Measurements from ENCODE around the gene ELAVL3.
"Not testable (repeated sequence)": the region's sequence is repeated elsewhere in the genome, so short reads cannot be mapped to it uniquely, and the experiment has no call there.

ELAVL3 gene

GRCh38 chr19:11458236-11458900, 22.5 kb downstream of the ELAVL3 start:
- DNase-seq = no peak

DNA sequence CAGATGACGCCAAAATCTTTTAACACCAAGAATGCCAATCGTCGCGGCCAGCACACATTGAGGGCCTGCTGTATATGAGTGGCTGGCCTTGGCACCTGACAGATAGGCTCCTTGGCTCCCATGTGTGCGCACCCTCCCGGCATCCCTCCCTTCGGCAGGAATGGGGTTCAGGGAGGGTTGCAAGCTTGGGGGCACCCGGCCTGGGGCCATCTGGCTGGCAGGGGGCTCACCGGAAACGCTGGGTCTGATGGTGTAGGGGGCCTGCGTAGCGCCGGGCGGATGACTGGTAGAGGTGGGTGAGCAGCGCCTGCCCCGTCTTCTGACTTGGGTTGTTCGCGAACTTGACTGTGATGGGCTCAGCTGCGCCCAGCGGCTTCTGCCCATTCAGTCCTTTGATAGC, 23.0 kb downstream of the ELAVL3 start:
- DNase-seq = no peak

- DNase-seq = no peak
Observed at GRCh38 chr19:11457115-11457514, 23.7 kb downstream of the ELAVL3 start.

- DNase-seq = no peak
Observed at GRCh38 chr19:11456659-11457058, 24.2 kb downstream of the ELAVL3 start.

DNA sequence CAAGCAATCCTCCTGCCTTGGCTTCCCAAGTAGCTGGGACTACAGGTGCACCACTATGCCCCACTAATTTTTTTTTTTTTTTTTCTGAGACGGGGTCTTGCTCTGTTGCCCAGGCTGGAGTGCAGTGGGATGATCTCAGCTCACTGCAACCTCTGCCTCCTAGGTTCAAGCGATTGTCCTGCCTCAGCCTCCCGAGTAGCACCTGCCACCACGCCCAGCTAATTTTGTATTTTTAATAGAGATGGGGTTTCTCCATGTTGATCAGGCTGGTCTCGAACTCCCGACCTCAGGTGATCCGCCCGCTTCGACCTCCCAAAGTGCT, 25.7 kb downstream of the ELAVL3 start:
- DNase-seq = not testable (repeated sequence)

- no peak for DNase-seq
Observed at GRCh38 chr19:11453468-11454341, 27.1 kb downstream of the ELAVL3 start.

DNA sequence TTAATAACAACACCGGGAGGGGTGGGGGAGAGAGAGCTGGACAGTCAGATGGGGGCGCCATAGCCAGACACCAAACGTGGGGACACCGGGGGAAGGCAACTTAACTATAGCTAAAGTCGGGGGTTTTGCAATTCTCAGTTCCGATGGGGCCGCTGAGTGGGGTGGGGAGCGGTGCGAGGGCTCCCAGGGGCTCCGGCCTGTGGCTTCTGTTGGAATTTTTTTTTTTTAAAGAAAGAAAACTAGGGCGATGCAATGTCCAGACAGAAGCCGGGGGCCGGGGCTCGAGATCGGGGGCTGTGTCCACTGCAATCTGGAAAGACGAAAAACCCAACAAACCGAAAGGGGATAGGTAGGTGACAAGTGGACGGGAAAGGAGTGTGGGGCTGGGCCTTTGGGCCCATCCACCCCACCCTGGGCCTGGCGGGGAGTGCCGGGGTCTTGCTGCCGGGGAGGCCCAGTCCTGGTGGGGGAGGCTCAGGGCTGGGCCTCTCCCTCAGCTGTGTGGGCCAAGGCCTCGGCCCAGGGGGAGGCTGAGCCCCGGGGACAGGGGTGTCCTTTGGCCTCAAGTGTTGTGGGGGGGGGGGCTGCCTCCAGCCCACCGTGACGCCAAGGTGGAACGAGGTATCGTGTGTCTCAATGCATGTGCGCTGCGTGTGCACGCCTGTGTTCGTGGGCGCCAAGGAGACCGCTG, 28.1 kb downstream of the ELAVL3 start:
- DNase-seq = no peak

DNA sequence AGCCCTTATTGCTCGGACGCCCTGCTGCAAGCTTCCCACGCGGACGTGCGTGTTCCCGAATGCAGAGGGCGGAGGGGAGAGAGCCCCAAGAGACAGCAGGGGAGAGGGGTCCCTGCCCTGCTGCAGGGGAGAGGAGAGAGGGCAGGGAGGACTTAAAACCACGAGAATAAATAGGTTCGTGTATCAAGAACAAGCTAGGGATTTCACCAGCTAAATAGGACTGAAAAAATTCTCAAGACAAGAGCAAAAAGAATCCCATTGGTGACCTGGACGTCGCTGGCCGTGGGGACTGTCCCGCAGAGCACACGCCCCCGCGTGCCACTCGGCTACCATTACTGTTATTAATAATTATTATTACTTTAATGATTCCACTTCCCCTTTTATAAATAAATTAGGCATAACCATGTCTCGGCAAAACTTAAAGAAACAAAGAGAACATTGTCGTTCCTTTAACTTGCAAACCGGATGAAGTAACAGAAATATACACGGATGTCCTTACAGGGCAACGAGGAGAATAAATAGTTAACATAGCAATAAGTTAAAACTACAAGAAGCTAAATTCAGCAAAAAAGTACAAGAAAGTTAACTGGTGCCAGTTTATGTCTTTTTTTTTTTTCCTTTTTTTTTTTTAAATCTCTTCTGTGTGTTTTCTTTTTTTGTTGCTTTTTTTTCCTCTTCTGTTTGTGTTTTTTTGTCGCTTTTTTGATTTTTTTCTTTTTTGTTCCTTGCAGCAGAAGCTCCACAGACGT, 28.8 kb downstream of the ELAVL3 start:
- no peak for DNase-seq

- DNase-seq = no peak
Observed at GRCh38 chr19:11451327-11451870, 29.4 kb downstream of the ELAVL3 start.

GRCh38 chr19:11450570-11451326, 30.1 kb downstream of the ELAVL3 start:
- no peak for DNase-seq

DNA sequence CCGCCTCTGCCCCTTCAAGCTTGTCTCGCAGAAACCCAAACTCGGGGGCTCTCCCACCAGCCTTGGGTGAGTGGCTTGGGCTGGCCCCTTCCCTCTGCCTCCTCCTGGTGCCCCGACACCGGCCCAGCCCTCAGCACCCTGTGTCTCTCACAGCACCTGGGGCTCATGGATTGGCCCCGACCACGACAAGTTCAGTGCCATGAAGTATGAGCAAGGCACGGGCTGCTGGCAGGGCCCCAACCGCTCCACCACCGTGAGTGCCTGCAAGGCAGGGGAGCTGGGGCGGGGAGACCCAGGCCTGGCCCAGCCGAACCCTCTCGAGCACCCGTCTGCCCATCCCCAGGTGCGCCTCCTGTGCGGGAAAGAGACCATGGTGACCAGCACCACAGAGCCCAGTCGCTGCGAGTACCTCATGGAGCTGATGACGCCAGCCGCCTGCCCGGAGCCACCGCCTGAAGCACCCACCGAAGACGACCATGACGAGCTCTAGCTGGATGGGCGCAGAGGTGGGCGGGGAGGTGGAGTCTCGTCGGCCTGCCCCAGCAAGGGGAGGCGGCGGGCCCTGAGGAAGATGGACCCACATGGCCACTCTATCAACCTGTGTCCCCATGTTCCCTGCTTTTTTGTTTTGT, 31.8 kb downstream of the ELAVL3 start:
- DNase-seq = no peak

DNA sequence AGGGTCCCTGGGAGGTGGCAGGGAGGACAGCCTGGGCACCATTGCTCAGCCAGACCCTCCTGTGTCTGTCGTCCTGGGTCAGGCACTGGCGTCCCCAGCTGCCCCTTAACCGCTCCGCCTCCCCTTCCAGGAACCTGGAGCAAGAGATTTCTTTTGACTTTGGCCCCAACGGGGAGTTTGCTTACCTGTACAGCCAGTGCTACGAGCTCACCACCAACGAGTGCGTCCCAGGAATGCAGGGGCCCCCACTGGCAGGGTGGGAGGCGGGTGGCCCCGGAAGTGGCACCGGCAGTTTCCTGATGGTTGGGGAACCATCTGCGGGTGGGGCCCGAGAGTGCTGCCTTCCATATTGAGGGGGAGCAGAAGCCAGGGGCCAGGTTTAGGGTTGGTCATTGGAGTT, 32.4 kb downstream of the ELAVL3 start:
- DNase-seq = no peak

DNA sequence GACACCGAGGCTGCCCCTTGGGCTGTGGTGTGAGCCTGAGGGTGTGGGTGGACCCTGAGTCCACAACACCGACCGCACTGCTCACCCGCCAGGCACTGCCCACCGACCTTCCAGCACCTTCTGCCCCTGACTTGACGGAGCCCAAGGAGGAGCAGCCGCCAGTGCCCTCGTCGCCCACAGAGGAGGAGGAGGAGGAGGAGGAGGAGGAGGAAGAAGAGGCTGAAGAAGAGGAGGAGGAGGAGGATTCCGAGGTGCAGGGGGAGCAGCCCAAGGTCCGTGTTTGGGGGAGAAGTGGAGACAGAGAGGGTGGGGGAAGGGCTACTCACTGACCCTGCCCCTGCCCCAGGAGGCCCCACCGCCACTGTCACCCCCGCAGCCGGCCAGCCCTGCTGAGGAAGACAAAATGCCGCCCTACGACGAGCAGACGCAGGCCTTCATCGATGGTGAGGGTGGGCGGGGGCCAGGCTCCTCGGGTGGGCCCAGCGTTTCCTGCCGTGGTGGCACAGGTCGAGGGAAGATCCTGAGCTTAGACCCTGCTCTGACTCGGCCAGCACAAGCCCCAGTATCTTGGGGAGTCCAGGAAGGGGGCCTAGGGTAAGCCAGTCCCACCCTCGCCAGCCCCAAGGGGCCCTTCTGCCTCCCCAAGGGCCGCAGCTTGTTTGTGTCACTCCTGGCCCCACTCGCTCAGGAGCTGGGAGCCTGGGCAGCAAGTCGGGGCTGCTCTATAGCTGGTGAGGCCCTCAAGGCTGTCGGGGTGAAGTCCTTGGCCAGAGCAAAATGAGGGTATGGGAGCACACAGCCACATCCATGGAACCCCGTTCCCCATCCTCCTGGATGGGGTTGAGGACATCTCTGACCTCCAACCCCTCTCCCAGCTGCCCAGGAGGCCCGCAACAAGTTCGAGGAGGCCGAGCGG, 33.2 kb downstream of the ELAVL3 start:
- no peak for DNase-seq

DNA sequence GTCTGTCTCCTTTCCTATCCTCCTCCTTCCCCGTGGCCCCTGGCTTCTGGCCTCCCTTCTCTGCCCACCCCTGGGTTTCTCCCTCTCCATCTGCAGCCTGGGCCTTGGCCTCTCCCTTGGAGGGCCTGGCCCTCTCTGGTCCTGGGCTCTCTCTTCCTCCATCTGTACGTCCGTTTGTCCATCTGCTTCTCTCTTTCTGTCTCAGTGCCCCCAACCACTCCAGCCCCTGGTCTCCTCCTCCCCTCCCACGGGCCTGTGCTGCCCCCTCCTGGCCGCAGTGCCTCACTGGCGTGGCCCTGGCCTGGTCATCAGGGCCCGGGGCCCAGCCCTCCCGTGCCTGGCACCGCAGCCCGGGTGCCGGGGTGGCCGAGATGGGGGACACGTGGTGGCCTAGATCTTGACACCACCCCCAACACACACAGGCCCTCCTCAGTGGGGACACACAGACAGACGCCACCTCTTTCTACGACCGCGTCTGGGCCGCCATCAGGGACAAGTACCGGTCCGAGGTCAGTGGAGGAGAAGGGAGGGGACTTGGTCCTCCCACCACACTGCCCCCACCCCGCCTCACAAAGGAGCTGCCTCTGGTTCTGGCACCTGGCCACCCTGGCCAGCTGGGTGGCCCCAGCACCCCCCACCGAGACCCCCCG, 34.1 kb downstream of the ELAVL3 start:
- DNase-seq = no peak

DNA sequence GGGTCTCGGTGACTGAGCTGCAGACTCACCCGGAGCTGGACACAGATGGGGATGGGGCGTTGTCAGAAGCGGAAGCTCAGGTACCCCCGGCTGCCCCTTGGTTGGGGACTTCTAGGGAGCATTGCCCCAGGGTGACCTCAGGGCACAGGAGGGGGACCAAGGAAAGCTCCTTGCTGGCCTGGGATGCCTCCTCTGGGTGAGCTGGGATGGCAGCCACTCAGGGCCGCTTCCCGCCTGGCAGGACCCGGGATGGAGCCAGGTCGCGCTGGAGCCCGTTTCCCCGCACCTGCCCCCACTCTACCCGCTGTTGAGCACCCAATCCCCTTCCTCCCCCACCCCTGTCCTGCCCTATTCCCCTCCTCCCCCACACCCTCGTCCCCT, 34.6 kb downstream of the ELAVL3 start:
- DNase-seq = no peak

DNA sequence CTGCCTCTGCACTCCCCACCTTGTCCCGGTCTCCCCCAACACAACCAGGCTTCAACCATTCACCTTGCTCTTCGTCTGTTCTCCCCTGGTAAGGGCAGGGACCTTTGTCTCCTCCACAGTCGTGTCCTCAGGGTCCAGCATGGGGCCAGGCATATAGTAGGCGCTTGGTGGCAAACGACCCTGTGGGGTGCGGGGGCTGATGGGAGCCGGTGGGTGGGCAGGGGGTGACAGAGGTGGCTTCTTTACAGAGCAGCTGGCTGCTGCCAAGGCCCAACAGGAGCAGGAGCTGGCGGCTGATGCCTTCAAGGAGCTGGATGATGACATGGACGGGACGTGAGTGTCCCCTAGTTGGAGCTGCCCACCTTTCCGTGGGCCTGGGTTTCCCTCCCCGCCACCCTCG, 35.7 kb downstream of the ELAVL3 start:
- no peak for DNase-seq

- no peak for DNase-seq
Observed at GRCh38 chr19:11444059-11444458, 36.8 kb downstream of the ELAVL3 start.

- no peak for DNase-seq
Observed at GRCh38 chr19:11437955-11438354, 42.9 kb downstream of the ELAVL3 start.

GRCh38 chr19:11435833-11436313, 45.0 kb downstream of the ELAVL3 start:
- DNase-seq = no peak
